Measurements from ENCODE around the gene SNRNP70.

The SNRNP70 gene

DNA sequence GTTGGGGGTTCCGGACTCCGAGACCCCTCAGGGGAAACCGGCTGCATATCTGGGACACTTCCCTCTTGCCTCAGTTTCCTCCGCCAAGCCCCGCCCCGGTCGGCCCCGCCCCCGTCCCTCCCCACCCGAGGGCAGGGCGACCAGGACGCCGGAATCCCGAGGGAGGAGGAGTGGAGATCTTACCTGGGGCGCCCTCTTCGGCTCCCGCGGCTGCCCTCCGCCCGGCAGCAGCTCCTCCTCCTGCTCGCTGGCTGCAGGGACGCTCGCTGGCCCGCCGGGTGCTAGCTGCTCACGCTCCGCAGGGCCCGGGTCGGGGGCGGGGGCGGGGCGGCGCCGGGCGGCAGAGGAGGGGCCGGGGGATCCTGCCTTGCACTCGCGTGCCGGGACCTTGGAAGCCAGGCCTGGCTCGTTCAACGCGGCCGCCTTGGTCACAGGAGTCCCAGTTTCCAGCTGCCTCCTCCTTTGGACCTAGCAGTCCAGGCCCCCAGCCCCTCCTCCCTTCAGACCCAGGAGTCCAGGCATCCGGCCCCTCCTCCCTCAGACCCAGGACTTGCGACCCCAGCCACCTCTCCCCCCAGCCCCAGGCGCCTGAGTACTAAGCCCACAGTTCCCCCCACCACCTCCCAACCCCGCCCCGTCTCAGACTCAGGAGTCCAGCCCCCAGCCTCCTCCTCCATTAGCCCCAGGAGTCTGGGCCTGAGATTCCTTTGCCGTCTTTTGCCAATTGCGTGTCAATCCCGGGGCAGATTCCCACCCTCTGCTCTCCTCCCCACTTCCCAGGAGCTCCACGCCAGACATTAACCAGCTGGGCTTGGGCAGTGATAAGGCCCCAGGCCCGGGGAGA is 20.3 kb upstream of the SNRNP70 start, which contains the start of gene NTF4:
Gene NTF4, minus strand, starts transcription at position 51 of the 844 bp plus-strand sequence. CDS start 2,821 bp downstream, outside the sequence.
- DNase-seq, result no peak

DNA sequence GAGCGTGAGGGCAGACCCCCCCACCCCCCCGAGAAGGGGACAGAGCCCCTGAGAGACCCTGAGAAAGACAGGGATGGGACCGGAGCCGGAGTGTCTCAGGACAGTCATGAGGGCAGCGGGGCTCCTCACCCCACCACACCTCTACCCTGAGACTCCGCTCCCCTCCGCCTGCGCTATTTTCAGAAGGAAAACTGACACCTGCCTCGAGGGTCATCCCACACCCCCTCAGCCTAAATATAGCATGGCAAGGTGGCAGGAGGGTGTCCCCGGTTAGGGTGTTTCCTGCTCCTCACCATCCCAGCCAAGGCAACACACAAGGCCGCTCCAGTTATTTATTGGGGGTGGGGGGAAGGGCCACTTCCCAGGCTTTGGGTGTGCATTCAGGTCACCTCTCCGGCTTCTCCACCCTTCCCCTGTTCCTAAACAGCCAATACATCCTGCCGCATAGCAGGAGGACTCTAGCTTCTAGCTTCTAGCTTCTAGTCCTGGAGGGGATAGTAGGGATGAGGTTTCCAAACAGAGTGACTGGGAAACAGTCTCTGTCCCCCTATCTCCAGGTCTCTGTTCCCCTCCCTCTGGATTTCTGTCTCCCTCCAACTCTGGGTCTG is 19.2 kb upstream of the SNRNP70 start:
- DNase-seq, result no peak

DNA sequence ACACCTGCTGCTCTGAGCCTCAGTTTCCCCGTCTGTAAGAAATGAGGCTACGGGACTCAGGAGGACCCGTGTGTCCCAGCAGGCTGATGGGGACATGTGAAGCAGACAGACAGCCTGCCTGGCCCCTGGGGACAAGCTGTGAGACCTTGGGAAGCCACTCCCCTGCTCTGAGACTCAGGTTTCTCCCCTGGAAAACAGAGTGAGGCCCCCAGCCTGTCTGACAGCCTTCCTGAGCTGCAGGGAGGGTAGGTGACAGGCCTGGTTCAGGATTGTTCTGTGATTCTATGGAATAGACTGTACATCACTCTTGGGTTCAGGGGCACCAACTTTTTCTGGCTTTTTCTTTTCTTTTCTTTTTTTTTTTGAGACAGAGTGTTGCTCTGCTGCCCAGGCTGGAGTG is 17.7 kb upstream of the SNRNP70 start:
- no peak for DNase-seq

DNA sequence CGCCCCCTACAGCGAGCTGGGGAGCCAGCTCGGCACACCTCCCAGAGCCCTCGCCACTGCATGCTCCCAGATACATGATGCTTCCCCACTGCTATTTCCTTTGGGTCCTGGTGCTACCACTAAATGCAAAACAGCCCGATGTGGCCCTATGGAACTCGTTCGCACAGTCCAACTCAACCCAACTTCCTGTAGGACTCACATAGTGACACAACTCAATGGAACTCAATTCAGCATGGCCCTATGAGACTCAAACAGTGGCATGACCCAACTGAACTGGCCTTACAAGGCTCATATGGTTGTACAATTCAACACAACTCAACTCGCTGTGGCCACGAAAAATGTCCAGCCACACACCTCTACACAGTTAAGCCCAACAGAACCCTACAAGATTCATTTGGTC is 16.2 kb upstream of the SNRNP70 start:
- DNase-seq, result no peak

DNA sequence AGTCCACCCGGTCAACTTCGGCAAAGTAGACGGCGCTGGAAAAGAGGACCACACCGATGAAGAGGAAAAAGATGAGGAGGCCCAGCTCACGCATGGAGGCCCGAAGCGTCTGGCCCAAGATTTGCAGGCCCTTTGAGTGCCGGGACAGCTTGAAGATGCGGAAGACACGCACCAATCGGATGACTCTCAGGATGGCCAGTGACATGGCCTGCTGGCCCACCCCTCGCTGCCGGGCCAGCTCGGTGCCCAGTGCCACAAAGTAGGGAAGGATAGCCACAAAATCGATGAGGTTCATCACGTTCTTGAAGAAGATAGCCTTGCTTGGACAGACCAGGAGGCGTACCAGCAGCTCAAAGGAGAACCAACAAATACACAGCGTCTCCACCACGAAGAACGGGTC is 14.8 kb upstream of the SNRNP70 start:
- DNase-seq, result no peak

DNA sequence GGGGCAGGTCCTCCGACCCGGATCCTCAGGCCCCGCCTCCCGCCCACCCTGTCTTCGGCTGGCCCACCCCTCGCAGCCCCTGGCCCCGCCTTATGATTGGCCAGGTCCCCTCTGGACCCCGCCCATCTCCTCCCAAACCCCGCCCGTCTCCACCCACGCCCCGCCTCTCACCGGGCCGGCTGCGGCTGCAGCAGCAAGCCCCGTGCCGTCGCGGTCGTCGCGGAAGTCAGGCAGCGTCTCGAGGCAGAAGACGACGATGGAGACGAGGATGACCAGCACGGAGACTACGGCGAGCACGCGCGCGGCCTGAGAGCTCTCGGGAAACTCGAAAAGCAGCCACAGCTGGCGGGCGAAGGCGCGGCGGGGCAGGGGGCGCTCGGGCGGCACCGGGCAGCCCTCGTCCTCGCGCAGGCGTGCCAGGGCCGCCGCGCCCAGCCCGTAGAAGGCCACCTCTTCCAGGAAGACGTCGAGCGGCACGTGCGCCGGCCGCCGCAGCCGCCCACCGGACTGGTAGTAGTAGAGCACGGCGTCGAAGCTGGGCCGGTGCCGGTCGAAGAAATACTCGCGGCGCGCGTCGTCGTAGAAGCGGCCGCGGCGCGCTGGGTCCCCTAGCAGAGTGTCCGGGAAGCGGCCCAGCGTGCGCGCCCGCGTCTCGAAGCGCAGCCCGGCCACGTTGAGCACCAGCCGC is 13.2 kb upstream of the SNRNP70 start:
- no peak for DNase-seq

DNA sequence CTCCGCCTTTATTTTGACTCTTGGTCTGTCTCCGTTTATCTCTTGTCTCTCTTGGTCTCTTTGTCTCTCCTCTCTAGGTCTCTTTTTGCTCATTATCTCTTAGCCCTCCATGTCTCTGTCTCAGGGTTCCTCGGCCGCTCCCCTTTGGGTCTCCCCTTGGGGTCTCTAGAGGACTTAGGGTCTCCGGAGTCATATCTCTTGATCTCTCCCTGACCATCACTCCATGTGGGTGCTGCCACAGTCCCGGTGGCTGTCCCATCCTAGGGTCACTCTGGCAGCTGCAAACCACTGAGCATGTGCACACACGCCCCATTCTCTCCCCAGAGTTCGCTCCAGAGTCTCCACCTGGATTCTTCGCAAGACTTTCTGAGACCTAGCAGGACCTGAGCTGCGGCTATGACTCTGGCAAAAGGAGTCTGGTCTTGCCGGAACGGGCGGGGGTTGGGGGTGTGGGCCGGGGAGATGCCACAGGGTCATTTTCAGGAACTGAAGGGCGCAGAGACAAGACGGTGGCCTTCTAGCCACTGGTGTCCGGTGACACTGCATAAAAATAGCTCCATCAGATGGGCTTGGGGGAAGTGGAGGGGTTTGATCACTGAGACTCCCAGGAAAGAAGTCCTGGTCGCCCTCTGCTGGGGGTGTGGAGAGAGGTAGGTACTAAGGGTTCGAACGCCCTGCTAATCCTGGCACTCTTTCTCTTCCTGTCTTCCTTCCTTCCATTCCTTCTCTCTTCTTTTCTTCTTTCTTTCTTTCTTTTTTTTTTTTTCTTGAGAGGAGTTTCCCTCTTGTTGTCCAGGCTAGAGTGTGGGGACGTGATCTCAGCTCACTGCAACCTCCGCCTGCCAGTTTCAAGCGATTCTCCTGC is 11.5 kb upstream of the SNRNP70 start:
- DNase-seq, result no peak

DNA sequence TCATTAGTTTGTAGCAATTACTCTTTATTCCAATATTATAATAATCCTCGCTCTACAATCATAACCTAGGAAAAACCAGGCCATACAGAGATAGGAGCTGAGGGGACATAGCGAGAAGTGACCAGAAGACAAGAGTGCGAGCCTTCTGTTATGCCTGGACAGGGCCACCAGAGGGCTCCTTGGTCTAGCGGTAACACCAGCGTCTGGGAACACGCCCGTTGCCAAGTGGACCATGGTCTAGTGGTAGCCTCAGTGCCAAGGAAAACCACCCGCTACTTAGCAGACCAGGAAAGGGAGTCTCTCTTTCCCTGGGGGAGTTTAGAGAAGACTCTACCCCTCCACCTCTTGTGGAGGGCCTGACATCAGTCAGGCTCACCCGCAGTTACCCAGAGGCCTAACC is 10.4 kb upstream of the SNRNP70 start:
- DNase-seq, result peak; percentile 30

DNA sequence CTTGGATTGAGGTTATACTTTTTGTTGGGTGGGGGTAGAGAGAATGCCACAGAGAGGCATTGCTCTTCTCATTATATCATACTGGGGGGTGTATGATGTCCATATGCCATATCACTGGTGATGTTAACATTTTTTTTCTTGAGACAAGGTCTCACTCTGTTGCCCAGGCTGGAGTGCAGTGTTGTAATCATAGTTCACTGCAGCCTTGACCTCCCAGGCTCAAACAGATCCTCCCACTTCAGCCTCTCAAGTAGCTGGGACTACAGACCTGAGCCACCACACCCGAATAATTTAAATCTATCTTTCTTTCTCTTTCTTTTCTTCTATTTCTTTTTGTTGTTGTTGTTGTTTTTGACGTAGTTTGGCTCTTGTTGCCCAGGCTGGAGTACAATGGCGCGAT is 4.9 kb upstream of the SNRNP70 start:
- no peak for DNase-seq

DNA sequence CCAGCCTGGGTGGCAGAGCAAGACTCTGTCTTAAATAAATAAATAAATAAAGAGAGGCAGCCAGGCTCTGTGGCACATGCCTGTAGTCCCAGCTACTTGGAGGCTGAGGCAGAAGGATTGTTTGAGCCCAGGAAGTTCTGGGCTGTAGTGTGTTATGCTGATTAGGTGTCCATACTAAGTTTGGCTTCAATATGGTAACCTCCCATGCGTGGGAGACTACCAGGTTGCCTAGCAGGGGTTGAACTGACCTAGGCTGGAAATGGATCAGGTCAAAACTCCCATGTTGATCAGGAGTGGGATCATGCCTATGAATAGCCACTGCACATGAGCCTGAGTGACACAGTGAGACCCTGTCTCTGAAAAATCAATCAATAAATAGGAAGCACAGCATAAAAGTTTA is 4.0 kb upstream of the SNRNP70 start:
- no peak for DNase-seq

DNA sequence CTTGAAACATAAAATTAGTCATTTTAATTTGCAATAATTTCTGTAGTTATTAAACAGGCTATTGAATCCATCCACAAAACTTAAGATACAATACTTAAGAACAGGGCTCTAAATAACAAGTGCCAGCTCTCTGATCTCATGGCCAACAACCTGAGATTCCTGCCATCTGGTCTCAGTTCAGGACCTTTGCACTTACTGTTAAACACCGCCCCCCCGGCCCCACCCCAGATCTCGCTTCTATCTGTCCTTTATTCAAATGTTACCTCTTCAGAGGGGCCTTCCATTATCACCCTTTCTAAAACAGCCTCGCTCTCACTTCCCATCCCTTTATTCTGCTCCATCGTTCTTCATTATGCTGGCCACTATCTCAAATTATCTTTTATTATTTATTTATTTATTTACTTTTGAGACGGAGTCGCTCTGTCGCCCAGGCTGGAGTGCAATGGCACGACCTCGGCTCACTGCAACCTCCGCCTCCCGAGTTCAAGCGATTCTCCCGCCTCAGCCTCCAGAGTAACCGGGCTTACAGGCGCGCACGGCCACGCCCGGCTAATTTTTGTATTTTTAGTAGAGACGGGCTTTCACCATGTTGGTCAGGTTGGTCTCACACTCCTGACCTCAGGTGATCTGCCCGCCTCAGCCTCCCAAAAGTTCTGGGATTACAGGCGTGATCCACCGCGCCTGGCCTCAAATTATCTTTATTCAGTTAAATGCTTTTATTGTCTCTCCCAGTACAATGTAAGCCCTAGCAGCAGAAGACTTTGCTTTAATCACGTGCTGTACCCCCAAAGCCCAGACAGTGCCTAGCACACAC is 838 bp upstream of the SNRNP70 start:
- DNase-seq, result no peak

DNA sequence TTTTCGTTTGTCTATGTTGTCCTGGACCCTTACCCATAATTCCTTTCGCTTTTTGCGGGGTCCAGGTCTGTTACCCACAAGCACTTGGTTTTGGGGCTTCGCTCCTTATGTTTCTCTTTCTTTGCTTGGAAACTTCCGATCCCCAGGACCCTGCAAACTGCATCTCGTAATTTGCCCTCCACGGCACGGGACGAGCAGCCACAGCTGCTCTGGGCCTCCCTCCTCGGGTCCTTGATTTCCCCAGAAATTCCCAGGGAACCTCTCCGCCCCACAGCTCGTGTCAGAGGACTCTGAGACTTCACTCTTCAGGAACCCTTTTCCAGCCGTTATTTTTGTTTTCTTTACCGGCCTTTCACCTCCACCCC is 599 bp downstream of the SNRNP70 start:
- DNase-seq, result peak; percentile 24

DNA sequence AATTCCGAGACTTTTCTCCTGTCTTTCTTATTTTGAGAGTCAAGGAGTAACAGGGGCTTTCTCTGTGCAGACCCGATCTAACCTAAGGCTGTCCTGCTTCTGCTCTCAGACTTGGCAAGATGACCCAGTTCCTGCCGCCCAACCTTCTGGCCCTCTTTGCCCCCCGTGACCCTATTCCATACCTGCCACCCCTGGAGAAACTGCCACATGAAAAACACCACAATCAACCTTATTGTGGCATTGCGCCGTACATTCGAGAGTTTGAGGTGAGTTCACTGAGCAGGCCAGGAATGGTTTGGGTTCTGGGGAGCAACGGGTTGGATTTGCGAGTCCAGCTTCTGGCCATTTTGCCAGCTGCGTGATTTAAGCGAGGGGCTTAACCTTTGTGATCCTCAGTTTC is 1.0 kb downstream of the SNRNP70 start:
- DNase-seq, result no peak

DNA sequence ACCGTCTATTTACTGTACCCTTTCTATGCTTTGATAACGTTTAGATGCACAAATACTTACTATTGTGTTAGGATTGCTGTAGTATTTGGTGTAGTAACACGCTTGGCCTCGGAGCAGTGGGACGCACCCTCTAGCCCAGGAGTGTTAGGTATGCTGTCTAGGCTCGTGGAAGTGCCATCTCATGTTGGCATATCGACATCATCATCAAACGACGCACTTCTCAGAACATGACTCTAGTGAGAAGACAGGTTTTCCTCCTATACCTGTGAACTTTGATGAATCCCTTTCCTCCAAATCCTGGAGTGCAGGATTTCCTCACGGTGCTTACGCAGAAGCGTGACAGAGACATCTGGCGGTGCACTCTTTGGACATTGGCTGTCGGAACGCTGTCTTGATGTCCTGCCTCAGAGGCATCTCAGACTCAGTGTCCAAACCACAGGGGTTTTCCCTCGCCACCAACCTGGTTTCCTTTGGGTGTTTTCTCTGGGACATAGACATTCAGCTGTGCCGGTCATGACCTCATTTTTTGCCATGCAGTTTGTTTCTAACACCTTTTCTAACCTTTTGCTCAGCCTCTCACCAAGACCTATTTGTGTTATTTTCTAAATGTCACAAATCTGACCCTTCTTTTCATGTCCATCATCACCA is 6.3 kb downstream of the SNRNP70 start:
- DNase-seq, result no peak

DNA sequence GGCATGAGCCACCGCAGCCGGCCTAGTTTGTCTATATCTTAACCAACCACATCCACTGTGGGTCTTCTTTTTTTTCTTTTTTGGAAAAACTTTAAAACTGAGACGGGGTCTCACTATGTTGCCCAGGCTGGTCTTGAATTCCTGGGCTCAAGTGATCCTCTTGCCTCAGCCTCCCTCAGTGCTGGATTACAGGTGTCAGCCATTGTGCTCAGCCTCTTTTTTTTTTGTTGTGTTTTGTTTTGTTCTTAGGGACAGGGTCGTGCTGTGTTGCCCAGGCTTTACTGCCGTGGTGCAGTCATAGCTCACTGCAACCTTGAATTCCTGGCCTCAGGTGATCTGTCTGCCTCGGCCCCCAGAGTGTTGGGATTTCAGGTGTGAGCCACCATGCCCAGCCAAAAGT is 7.4 kb downstream of the SNRNP70 start:
- DNase-seq, result no peak

DNA sequence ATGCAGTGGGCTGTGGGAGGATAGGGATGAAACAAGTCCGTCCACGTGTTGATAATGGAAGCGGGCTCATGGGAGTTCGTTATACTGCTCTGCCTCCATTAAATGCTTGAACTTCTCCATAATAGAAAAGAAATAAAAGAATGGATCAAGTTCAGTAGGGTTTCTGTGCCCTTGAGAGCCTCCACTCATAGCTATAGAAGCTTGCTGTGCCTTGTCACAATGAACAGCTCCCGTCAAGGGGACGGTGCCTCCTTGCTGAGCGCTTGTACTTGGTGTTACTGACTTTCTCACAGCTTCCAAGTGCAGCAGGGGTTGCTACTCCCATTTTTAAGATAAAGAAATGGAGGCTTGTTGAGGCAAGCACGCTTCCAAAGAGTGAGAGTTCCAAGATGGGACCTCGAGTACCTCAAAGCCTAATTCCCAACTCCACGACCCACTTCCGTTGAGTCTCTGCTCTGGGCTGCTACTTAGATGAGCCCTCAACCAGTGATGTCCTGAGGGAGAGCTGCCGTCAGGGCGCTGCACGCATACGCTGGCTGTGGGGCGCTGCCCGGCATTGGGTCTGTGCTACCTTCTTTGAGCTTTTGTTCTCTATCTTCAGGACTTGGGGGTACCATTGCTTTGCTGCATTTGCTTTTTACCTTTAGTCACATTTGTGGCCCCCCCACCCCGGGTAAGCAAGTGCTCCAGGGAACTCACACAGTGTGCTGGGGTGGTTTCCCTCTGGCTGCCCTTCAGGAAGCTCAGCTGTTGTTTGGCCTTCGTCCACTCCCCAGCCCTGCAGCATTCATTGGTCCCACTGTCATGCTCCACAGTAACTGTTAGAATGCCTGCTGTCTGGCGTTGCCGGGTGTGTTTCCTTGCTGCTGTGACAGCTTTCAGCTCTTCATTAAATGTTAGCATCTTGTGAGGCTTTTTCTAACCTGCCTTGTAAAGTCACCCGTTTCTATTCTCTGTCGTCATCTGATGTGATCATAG is 9.5 kb downstream of the SNRNP70 start:
- no peak for DNase-seq

DNA sequence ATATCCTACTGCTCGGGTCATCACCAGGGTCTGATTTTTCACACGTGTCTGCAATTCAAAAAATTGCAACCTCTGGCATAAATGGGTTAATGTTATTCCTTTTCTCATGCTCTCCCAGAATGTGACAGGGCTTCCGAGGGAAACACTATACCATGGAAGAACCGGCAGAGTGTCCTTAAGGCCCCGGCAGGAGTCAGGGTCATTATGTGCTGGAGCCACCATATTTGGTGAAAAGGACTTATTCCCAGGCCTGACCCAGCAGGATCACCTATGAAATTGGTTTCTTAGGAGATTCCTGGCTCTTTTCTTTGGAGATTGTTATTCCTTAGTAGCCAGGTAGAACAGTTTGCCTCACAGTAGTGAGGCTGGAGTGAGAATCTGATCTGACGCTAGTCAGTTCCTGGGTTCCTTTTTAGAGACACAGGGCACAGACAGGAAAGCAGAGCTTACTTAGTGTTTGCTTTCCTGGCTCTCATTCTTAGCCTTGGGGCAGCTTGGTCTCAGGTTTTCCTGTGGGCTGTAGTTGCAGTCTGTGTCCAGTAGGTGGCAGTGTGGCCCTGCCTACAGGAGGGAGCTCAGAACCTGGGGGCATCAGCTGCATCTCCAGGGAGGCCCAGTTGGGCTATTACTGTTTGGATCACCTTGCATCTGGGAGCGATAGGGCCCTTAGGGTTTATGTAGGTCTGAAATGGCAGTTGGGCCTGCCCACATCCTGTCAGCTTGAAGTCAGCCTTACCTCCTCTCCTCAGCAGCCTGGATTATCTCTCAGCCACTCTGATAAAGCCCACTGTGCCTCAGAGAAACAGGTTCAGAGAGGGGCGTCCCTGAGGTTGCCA is 12.4 kb downstream of the SNRNP70 start:
- DNase-seq, result peak; percentile 61

DNA sequence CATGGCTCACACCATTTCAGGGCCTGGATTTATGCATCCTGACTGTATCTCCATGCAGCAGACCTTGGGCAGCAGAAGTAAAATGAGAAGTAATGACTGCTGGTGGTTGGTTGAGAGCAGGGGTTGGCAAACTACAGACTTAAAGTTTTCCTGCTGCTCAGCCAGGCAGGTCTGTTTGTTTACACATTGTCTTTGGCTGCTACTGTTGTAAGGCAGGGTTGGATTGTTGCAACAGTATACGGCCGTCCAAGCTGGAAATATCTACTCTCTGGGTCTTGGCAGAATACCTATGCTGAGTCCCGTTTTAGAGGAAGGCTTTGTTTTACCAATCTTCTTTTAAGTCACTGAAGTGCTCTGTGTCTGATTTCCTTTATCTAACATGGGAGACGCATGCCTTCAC is 13.5 kb downstream of the SNRNP70 start:
- DNase-seq, result no peak

DNA sequence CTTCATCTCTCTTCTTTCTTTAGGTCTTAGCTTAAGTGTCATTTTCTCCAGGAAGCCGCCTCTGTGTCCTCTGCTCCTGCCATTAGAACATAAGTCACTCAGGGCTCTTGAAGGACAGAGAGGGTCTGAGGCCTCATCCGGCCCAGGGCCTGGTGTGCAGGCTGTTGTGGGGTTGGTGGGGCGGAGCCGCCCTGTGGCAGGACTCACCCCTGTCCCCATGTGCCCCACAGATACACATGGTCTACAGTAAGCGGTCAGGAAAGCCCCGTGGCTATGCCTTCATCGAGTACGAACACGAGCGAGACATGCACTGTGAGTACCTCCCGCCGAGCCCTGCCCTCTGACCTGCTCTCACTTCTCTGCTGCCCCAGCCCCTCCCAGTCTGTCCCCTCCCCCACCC is 15.9 kb downstream of the SNRNP70 start:
- no peak for DNase-seq
